ENCODE data around the gene USP50.
"Not testable (repeated sequence)": the region's sequence is repeated elsewhere in the genome, so short reads cannot be mapped to it uniquely, and the experiment has no call there.

Gene USP50

GRCh38 chr15:50505656-50506055 is 40.8 kb downstream of the USP50 start:
- in situ Hi-C loops (cut with MboI; ENCODE audit: low sequenced_read_pairs), result not testable (repeated sequence)

- in situ Hi-C loops (cut with MboI; ENCODE audit: low sequenced_read_pairs), result no loop called here
These were observed 43.3 kb downstream of the USP50 start for GRCh38 chr15:50503144-50503543.

GRCh38 chr15:50501815-50502214 is 44.7 kb downstream of the USP50 start:
- in situ Hi-C loops (cut with MboI; ENCODE audit: low sequenced_read_pairs), result no loop called here

- in situ Hi-C loops (cut with MboI; ENCODE audit: low sequenced_read_pairs), result no loop called here
These were observed 46.1 kb downstream of the USP50 start for GRCh38 chr15:50500352-50500751.

- in situ Hi-C loops (cut with MboI; ENCODE audit: low sequenced_read_pairs), result no loop called here
These were observed 49.8 kb downstream of the USP50 start for GRCh38 chr15:50496692-50497091.

GRCh38 chr15:50494547-50494946 is 51.9 kb downstream of the USP50 start:
- in situ Hi-C loops (cut with MboI; ENCODE audit: low sequenced_read_pairs), result not testable (repeated sequence)

- in situ Hi-C loops (cut with MboI; ENCODE audit: low sequenced_read_pairs), result no loop called here
These were observed 52.8 kb downstream of the USP50 start for GRCh38 chr15:50493625-50494024.

- in situ Hi-C loops (cut with MboI; ENCODE audit: low sequenced_read_pairs), result no loop called here
These were observed 59.2 kb downstream of the USP50 start for GRCh38 chr15:50487287-50487686.

GRCh38 chr15:50485389-50485788 is 61.1 kb downstream of the USP50 start:
- in situ Hi-C loops (cut with MboI; ENCODE audit: low sequenced_read_pairs), result no loop called here

- in situ Hi-C loops (cut with MboI; ENCODE audit: low sequenced_read_pairs), result no loop called here
These were observed 61.7 kb downstream of the USP50 start for GRCh38 chr15:50484781-50485180.

GRCh38 chr15:50476143-50476542 is 70.3 kb downstream of the USP50 start:
- in situ Hi-C loops (cut with MboI; ENCODE audit: low sequenced_read_pairs), result no loop called here

GRCh38 chr15:50471072-50471471 is 75.4 kb downstream of the USP50 start:
- in situ Hi-C loops (cut with MboI; ENCODE audit: low sequenced_read_pairs), result no loop called here

GRCh38 chr15:50463423-50464358 is 82.8 kb downstream of the USP50 start:
- in situ Hi-C loops (cut with MboI; ENCODE audit: low sequenced_read_pairs), result no loop called here

GRCh38 chr15:50458348-50459112 is 87.9 kb downstream of the USP50 start:
- in situ Hi-C loops (cut with MboI; ENCODE audit: low sequenced_read_pairs), result no loop called here

- in situ Hi-C loops (cut with MboI; ENCODE audit: low sequenced_read_pairs), result no loop called here
These were observed 93.5 kb downstream of the USP50 start for GRCh38 chr15:50452927-50453326.
